Neural cell (in vitro differentiated cells): ENCODE results near the gene SLC25A30. TPM values are rescaled to one million over a fixed set of nuclear protein-coding genes. Genes with fewer than 3 reads are reported as not detected.

Source experiments
- H2AFZ ChIP-seq: fragments of 200-600, 300-800 bp; sonication (generic), shearing (Covaris generic); 2 replicates; pipeline ENCODE4 v1.6.0; 2014; ENCODE audit warnings: low read depth, mild to moderate bottlenecking, antibody characterized with exemption, low read length, moderate library complexity
- H3F3A ChIP-seq: fragments of 200-600 bp; shearing (Covaris generic); 2 replicates; pipeline ENCODE4 v1.6.1; 2016; ENCODE audit warnings: mild to moderate bottlenecking, moderate library complexity, mixed read lengths, antibody characterized with exemption, low read length; ENCODE audit not compliant: insufficient read depth, poor library complexity, severe bottlenecking
- H3K27ac ChIP-seq: fragments of 200-600, 300-800 bp; sonication (generic), shearing (Covaris generic); 2 replicates; pipeline ENCODE4 v1.5.1; 2014; ENCODE audit warnings: mild to moderate bottlenecking, low read length, moderate library complexity
- H3K27me3 ChIP-seq: fragments of 300-800, 200-600 bp; sonication (generic), shearing (Covaris generic); 2 replicates; pipeline ENCODE4 v1.6.0; 2014; ENCODE audit warnings: mild to moderate bottlenecking, low read depth, low read length, moderate library complexity; ENCODE audit not compliant: insufficient read depth
- H3K36me3 ChIP-seq: fragments of 300-800, 200-600 bp; sonication (generic), shearing (Covaris generic); 2 replicates; pipeline ENCODE4 v1.5.1; 2014; ENCODE audit warnings: mild to moderate bottlenecking, antibody characterized with exemption, low read length, moderate library complexity; ENCODE audit not compliant: insufficient read depth
- H3K4me2 ChIP-seq: fragments of 300-800, 200-600 bp; sonication (generic), shearing (Covaris generic); 2 replicates; pipeline ENCODE4 v1.6.0; 2014; ENCODE audit warnings: mild to moderate bottlenecking, low read length
- H3K4me3 ChIP-seq: fragments of 300-800, 200-600 bp; sonication (generic), shearing (Covaris generic); 2 replicates; pipeline ENCODE4 v1.5.1; 2014; ENCODE audit warnings: mild to moderate bottlenecking, low read length, moderate library complexity
- H3K79me2 ChIP-seq: fragments of 200-600 bp; shearing (Covaris generic); replicated peaks from 2 replicates; pipeline ENCODE4 v1.6.0; 2014; ENCODE audit warnings: mild to moderate bottlenecking, low read length, moderate library complexity; ENCODE audit not compliant: insufficient read depth
- H3K9ac ChIP-seq: fragments of 300-800, 200-600 bp; sonication (generic), shearing (Covaris generic); 2 replicates; pipeline ENCODE4 v1.6.1; 2016; ENCODE audit warnings: mild to moderate bottlenecking, low read length, mixed read lengths
- H3K9me2 ChIP-seq: fragments of 200-600 bp; shearing (Covaris generic); 2 replicates; pipeline ENCODE4 v1.6.1; 2016; ENCODE audit warnings: mild to moderate bottlenecking, low read length, mixed read lengths; ENCODE audit not compliant: insufficient read depth
- H3K9me3 ChIP-seq: fragments of 200-600, 300-800 bp; sonication (generic), shearing (Covaris generic); 2 replicates; pipeline ENCODE4 v1.6.1; 2016; ENCODE audit warnings: mild to moderate bottlenecking, mixed run types, low read length, moderate library complexity, mixed read lengths
- H4K20me1 ChIP-seq: fragments of 200-600 bp; shearing (Covaris generic); 2 replicates; pipeline ENCODE4 v1.6.1; 2016; ENCODE audit warnings: mild to moderate bottlenecking, mixed run types; ENCODE audit not compliant: insufficient read depth
- EP300 ChIP-seq: fragments of 450-650 bp; conservative IDR thresholded peaks from 2 replicates; pipeline ENCODE4 v1.6.1; 2014; ENCODE audit warnings: antibody characterized with exemption, mild to moderate bottlenecking, moderate library complexity; ENCODE audit not compliant: poor library complexity, severe bottlenecking
- EZH2 ChIP-seq: fragments of 200-600, 300-800 bp; shearing (Covaris generic), sonication (generic); IDR thresholded peaks from 2 replicates; pipeline ENCODE4 v1.6.1; 2014; ENCODE audit warnings: antibody characterized with exemption, low read length, borderline replicate concordance, mild to moderate bottlenecking; ENCODE audit not compliant: insufficient read depth, poor library complexity, severe bottlenecking
- MXI1 ChIP-seq: fragments of 450-650 bp; conservative IDR thresholded peaks from 2 replicates; pipeline ENCODE4 v1.6.1; 2014; ENCODE audit warnings: antibody characterized with exemption, mild to moderate bottlenecking; ENCODE audit not compliant: poor library complexity, severe bottlenecking
- POLR2AphosphoS5 ChIP-seq: IDR thresholded peaks from 2 replicates; pipeline ENCODE4 v1.6.1; 2012
- RAD21 ChIP-seq: fragments of 450-650 bp; conservative IDR thresholded peaks from 2 replicates; pipeline ENCODE4 v1.6.1; 2014; ENCODE audit warnings: antibody characterized with exemption, mild to moderate bottlenecking, moderate library complexity
- REST ChIP-seq: IDR thresholded peaks from 2 replicates; pipeline ENCODE4 v1.6.1; 2012; ENCODE audit warnings: borderline replicate concordance
- SMC3 ChIP-seq: fragments of 450-650 bp; conservative IDR thresholded peaks from 2 replicates; pipeline ENCODE4 v1.6.1; 2014; ENCODE audit warnings: antibody characterized with exemption, mild to moderate bottlenecking, moderate library complexity; ENCODE audit not compliant: poor library complexity
- polyA plus RNA-seq: library from polyadenylated mRNA; depleted of rRNA; stranded (reverse); fragments of >200 nt; gene quantifications from 2 replicates; pipeline ENCODE4 v1.2.3, GENCODE V29; 2014
- TF ChIP-seq, protein P1 (sequence below): fragments of 450-650 bp; IDR thresholded peaks from 2 replicates; pipeline ENCODE4 v1.5.1; 2014; ENCODE audit warnings: antibody characterized with exemption, mild to moderate bottlenecking, moderate library complexity; ENCODE audit not compliant: poor library complexity, severe bottlenecking

The SLC25A30 gene
- polyA plus RNA-seq, 1 donor from 2014 or later, result 4.9 TPM

GRCh38 chr13:45361596-45362206 lies 56.5 kb downstream of the SLC25A30 start:
- H3K27ac ChIP-seq, result no peak overlapping the region
- no peaks in the 10 kb centered on the region for H3K27me3 ChIP-seq
- peaks cover 10% of the 10 kb centered on the region for H3K36me3 ChIP-seq
- no peaks in the 10 kb centered on the region for H3K9me2 ChIP-seq
- H3K4me3 ChIP-seq, result no peak overlapping the region
- H4K20me1 ChIP-seq, result no peaks in the 10 kb centered on the region
- H3F3A ChIP-seq, result no peaks in the 10 kb centered on the region
- no peaks in the 10 kb centered on the region for H3K79me2 ChIP-seq
- no peak overlapping the region for H3K9ac ChIP-seq
- H2AFZ ChIP-seq, result no peak overlapping the region
- no peak overlapping the region for H3K4me2 ChIP-seq
- H3K9me3 ChIP-seq, result peaks cover 4% of the 10 kb centered on the region
- TF ChIP-seq RAD21 (no peak), EP300 (no peak), REST (no peak), SMC3 (no peak), POLR2AphosphoS5 (no peak), EZH2 (no peak)
- TF ChIP-seq, protein P1, sequence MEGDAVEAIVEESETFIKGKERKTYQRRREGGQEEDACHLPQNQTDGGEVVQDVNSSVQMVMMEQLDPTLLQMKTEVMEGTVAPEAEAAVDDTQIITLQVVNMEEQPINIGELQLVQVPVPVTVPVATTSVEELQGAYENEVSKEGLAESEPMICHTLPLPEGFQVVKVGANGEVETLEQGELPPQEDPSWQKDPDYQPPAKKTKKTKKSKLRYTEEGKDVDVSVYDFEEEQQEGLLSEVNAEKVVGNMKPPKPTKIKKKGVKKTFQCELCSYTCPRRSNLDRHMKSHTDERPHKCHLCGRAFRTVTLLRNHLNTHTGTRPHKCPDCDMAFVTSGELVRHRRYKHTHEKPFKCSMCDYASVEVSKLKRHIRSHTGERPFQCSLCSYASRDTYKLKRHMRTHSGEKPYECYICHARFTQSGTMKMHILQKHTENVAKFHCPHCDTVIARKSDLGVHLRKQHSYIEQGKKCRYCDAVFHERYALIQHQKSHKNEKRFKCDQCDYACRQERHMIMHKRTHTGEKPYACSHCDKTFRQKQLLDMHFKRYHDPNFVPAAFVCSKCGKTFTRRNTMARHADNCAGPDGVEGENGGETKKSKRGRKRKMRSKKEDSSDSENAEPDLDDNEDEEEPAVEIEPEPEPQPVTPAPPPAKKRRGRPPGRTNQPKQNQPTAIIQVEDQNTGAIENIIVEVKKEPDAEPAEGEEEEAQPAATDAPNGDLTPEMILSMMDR, result no peak

- H3F3A ChIP-seq, result no peaks in the 10 kb centered on the region
These were observed 61.1 kb downstream of the SLC25A30 start for GRCh38 chr13:45356966-45357672.

More at GRCh38 chr13:45356966-45357672, 61.1 kb downstream of the SLC25A30 start:
- Histone ChIP-seq H2AFZ (no peak overlapping the region), H3K9me2 (no peaks in the 10 kb centered on the region), H3K9ac (no peak overlapping the region), H3K4me3 (no peak overlapping the region), H3K9me3 (no peaks in the 10 kb centered on the region), H4K20me1 (no peaks in the 10 kb centered on the region), H3K27me3 (no peaks in the 10 kb centered on the region), H3K79me2 (no peaks in the 10 kb centered on the region), H3K27ac (no peak overlapping the region), H3K4me2 (no peak overlapping the region), H3K36me3 (peaks cover under 1% of the 10 kb centered on the region)
- TF ChIP-seq RAD21 (no peak), SMC3 (no peak), EP300 (no peak), MXI1 (no peak), REST (no peak), EZH2 (no peak)
